ENCODE results near the gene C3orf49.

The C3orf49 gene

GRCh38 chr3:63819151-63819398, at the start of gene C3orf49:
C3orf49 (plus strand) TSS chr3:63819299; CDS start chr3:63819472, 173 bp downstream.
- in situ Hi-C loops (cut with HindIII; ENCODE audit: low sequenced_read_pairs), result loop anchor here (5.0 to 25.0 kb wide), 2 partner anchors 157 to 452 kb away; partner anchors contain the start of gene SNTN

GRCh38 chr3:63774781-63775180, 44.3 kb upstream of the C3orf49 start:
- in situ Hi-C loops (cut with HindIII; ENCODE audit: low sequenced_read_pairs), result no loop called here

GRCh38 chr3:63779227-63779626, 39.9 kb upstream of the C3orf49 start:
- in situ Hi-C loops (cut with HindIII; ENCODE audit: low sequenced_read_pairs), result no loop called here

- in situ Hi-C loops (cut with HindIII; ENCODE audit: low sequenced_read_pairs), result no loop called here
Observed at GRCh38 chr3:63791974-63792373, 27.1 kb upstream of the C3orf49 start.

GRCh38 chr3:63795438-63795837, 23.7 kb upstream of the C3orf49 start:
- in situ Hi-C loops (cut with HindIII; ENCODE audit: low sequenced_read_pairs), result no loop called here

- in situ Hi-C loops (cut with HindIII; ENCODE audit: low sequenced_read_pairs), result no loop called here
Observed at GRCh38 chr3:63798544-63798943, 20.6 kb upstream of the C3orf49 start.

GRCh38 chr3:63798949-63799348, 20.1 kb upstream of the C3orf49 start:
- in situ Hi-C loops (cut with HindIII; ENCODE audit: low sequenced_read_pairs), result no loop called here

GRCh38 chr3:63800097-63800496, 19.0 kb upstream of the C3orf49 start:
- in situ Hi-C loops (cut with HindIII; ENCODE audit: low sequenced_read_pairs), result loop anchor here (25.0 kb wide), 1 partner anchor 138 kb away; the partner anchor contains the start of gene SNTN

GRCh38 chr3:63803911-63804310, 15.2 kb upstream of the C3orf49 start:
- in situ Hi-C loops (cut with HindIII; ENCODE audit: low sequenced_read_pairs), result loop anchor here (25.0 kb wide), 1 partner anchor 142 kb away; the partner anchor contains the start of gene SNTN

- in situ Hi-C loops (cut with HindIII; ENCODE audit: low sequenced_read_pairs), result loop anchor here (25.0 kb wide), 1 partner anchor 146 kb away; the partner anchor contains the start of gene SNTN
Observed at GRCh38 chr3:63807961-63808565, 11.0 kb upstream of the C3orf49 start.

GRCh38 chr3:63808633-63809032, 10.5 kb upstream of the C3orf49 start:
- in situ Hi-C loops (cut with HindIII; ENCODE audit: low sequenced_read_pairs), result loop anchor here (25.0 kb wide), 1 partner anchor 146 kb away; the partner anchor contains the start of gene SNTN

GRCh38 chr3:63809607-63810006, 9.5 kb upstream of the C3orf49 start:
- in situ Hi-C loops (cut with HindIII; ENCODE audit: low sequenced_read_pairs), result loop anchor here (25.0 kb wide), 1 partner anchor 147 kb away; the partner anchor contains the start of gene SNTN

- in situ Hi-C loops (cut with HindIII; ENCODE audit: low sequenced_read_pairs), result loop anchor here (25.0 kb wide), 1 partner anchor 152 kb away; the partner anchor contains the start of gene SNTN
Observed at GRCh38 chr3:63814237-63814636, 4.9 kb upstream of the C3orf49 start.

- in situ Hi-C loops (cut with HindIII; ENCODE audit: low sequenced_read_pairs), result loop anchor here (5.0 to 25.0 kb wide), 2 partner anchors 155 to 450 kb away; partner anchors contain the start of gene SNTN
Observed at GRCh38 chr3:63817225-63817624, 1.9 kb upstream of the C3orf49 start.

GRCh38 chr3:63818282-63819150, 583 bp upstream of the C3orf49 start:
- in situ Hi-C loops (cut with HindIII; ENCODE audit: low sequenced_read_pairs), result loop anchor here (5.0 to 25.0 kb wide), 2 partner anchors 156 to 451 kb away; partner anchors contain the start of gene SNTN

- in situ Hi-C loops (cut with HindIII; ENCODE audit: low sequenced_read_pairs), result loop anchor here (25.0 kb wide), 1 partner anchor 162 kb away; the partner anchor contains the start of gene SNTN
Observed at GRCh38 chr3:63824309-63824708, 5.2 kb downstream of the C3orf49 start.

- in situ Hi-C loops (cut with HindIII; ENCODE audit: low sequenced_read_pairs), result no loop called here
Observed at GRCh38 chr3:63830526-63830925, 11.4 kb downstream of the C3orf49 start.

GRCh38 chr3:63832395-63832794, 13.3 kb downstream of the C3orf49 start:
- in situ Hi-C loops (cut with HindIII; ENCODE audit: low sequenced_read_pairs), result no loop called here

- in situ Hi-C loops (cut with HindIII; ENCODE audit: low sequenced_read_pairs), result no loop called here
Observed at GRCh38 chr3:63841704-63842103, 22.6 kb downstream of the C3orf49 start.

- in situ Hi-C loops (cut with HindIII; ENCODE audit: low sequenced_read_pairs), result no loop called here
Observed at GRCh38 chr3:63842127-63842526, 23.0 kb downstream of the C3orf49 start.

GRCh38 chr3:63845215-63845614, 26.1 kb downstream of the C3orf49 start:
- in situ Hi-C loops (cut with HindIII; ENCODE audit: low sequenced_read_pairs), result no loop called here
